Stimulated activated CD4-positive, alpha-beta T cell treated with anti-CD3 and anti-CD28 coated beads, Interleukin-12 subunit alpha, Interleukin-12 subunit beta, amount 100 ng/mL, for 24 hours (primary cell): Measurements from ENCODE around the gene HOXB4.
"Not testable (repeated sequence)": the region's sequence is repeated elsewhere in the genome, so short reads cannot be mapped to it uniquely, and the experiment has no call there.

Experiments
- DNase-seq, 2 experiments: peaks; one replicate each; pipeline ENCODE4 v3.0.0-alpha.2; 2020; ENCODE audit warnings: low read depth in 2 of 2

The HOXB4 gene

GRCh38 chr17:48546924-48547807, 31.0 kb downstream of the HOXB4 start:
- no peak for DNase-seq

GRCh38 chr17:48546137-48546923, 31.8 kb downstream of the HOXB4 start:
- DNase-seq: no peak

DNA sequence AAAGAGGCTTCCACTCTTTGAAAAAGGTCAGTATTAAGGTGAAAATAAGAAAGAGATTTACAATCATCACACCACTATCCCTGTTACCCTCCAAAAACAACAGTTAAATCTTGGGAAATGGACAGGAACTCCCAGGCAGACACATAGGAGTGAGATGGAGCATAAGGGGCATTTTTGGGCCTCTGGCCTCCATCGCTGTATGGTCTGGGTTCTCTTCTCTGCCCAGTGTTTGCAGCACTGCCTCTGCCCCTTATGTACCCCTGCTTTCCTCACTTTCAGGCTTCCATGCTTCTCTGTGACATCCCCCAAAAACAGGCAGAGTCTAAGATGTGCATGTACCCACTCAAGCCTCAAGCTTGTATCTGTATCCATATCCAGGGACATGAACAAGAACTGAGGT, 32.6 kb downstream of the HOXB4 start:
- no peak for DNase-seq

DNA sequence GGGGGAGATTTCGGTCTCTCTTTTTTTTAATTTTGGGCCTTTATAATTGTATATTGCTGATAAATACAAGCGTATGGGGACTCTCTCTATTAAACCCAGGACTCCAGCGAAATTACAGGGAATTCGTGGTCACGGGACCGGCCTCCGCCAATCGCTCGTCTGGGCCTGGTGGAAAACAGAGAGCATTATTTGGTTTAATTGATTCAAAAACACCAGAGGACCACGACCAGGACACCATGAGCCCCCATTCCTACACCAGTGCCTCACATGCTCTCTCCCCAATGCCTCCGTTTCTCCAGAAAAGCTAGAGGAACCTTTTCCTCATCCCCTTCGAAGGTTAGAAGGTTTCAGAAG, 33.2 kb downstream of the HOXB4 start, which contains the start of gene HOXB2:
Gene HOXB2, minus strand, starts transcription at position 88 of the 354 bp plus-strand sequence. CDS start 198 bp downstream, outside the sequence.
- no peak for DNase-seq

GRCh38 chr17:48544349-48545021, 33.7 kb downstream of the HOXB4 start:
- DNase-seq: peak in 1 of 2 experiments; percentile 28

GRCh38 chr17:48543854-48544348, 34.2 kb downstream of the HOXB4 start:
- peak in 1 of 2 experiments; percentile 35 for DNase-seq

DNA sequence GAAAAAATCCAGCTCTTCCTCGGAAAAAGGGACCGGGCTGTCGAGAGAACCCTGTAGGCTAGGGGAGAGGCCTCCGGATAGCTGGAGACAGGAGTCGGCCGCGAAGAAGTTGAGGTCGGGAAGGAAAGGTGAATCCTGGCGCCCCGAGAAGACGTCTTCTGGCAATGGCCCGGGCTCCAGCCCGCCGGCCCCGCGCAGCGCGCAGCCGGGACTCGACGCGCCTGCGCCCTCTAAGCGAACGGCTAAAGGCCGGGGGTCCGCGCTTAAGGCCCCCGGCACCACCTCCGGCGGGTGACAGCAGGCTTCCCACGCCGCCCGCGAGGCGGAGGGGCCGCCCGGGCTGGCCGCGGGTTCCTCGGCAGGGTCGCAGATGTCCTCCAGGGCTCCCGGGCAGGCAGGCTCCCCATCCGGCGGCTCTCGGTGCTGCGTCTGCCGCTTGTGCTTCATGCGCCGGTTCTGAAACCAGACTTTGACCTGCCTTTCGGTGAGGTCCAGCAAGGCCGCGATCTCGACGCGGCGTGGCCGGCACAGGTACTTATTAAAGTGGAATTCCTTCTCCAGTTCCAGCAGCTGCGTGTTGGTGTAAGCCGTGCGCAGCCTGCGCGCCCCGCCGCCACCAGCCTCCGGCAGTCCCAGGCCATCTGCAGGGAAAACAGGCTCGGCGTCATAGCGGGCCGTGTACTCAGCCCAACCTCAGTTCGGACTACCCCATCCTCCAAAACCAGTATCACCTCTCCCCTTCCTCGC, 34.9 kb downstream of the HOXB4 start:
- peak in 1 of 2 experiments; percentile 41 for DNase-seq

- no peak for DNase-seq
Measured at GRCh38 chr17:48542698-48543106, 35.4 kb downstream of the HOXB4 start.

- no peak for DNase-seq
Measured at GRCh38 chr17:48542114-48542656, 36.0 kb downstream of the HOXB4 start.

DNA sequence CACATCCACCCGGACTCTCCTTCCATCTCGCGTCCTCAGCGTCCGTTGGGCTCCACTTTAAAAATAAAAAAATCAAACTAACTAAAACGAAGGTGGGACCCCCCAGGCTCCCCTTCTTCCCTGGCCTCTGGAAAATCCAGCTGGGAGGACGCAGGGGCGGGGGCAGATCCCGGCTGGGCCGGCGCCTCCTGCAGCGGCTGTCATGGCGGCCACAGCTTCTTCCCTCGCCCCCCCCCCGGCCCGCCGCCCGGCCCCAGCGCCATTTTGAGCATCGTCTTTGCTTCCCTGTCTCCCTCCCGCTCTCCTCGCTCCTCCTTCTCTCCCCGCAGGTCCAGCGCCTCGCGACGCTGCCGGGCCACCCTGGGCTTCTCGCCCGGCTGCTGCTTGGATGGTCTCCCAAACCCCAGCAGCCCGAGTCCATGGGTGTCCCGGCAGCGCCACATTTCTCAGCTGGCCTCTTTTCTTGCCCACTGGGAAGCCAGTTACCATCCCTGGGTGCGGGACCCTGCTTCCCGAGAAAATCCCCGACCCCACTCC, 36.5 kb downstream of the HOXB4 start:
- DNase-seq: peak in 1 of 2 experiments; percentile 28

GRCh38 chr17:48541036-48541576, 37.0 kb downstream of the HOXB4 start:
- no peak for DNase-seq

GRCh38 chr17:48540213-48540612, 37.9 kb downstream of the HOXB4 start:
- no peak for DNase-seq

GRCh38 chr17:48539177-48539576, 39.0 kb downstream of the HOXB4 start:
- no peak for DNase-seq

- no peak for DNase-seq
Measured at GRCh38 chr17:48537316-48537715, 40.8 kb downstream of the HOXB4 start.

DNA sequence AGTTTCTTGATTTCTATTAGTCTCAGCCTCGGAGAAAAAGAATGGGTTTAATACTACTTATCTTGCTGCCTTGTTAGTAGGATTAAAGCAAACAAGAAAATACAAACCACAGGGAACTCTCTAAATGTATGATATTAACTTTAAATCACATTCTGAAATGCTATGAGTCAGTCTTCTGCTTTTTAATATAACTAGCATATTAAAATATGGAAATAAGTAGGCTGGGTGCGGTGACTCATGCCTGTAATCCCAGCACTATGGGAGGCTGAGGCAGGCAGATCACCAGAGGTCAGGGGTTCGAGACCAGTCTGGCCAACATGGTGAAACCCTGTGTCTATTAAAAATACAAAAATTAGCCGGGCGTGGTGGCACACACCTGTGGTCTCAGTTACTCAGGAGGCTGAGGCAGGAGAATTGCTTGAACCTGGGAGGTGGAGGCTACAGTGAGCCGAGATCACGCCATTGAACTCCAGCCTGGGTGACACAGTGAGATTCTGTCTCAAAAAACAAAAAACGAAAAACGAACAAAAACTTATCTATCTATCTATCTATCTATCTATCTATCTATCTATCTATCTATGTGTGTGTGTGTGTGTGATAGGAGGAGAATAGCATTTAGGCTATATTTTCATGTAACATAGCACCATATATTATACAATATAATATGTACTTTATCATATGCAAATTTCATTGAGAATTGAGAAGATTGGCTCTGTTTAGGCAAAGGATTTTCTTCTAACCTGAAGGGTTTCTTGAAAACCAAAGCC, 42.2 kb downstream of the HOXB4 start:
- not testable (repeated sequence) for DNase-seq

DNA sequence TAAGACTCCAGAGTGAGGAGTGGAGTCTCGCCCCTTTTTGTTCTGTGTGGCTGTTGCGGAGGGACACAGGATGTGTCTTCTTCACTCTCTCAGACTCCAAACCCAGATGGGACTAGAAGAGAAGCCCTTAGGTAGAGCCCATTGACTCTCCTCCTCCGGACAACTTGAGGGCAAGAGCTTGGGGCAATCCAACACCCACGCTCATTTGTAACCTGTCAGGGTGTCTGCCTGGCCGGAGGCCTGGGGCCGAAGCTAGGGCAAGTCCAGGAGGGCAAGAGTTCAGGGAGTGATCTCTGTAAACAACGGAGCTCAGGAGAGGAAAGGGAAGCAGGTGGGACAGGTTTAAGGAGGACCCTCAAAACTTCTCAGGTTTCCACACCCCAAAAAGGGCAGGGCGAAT, 45.9 kb downstream of the HOXB4 start:
- DNase-seq: no peak

- no peak for DNase-seq
Measured at GRCh38 chr17:48530887-48531272, 47.3 kb downstream of the HOXB4 start, which contains the start of gene HOXB1. HOXB1 (minus strand) TSS chr17:48531011; CDS start chr17:48530904, 107 bp downstream.

DNA sequence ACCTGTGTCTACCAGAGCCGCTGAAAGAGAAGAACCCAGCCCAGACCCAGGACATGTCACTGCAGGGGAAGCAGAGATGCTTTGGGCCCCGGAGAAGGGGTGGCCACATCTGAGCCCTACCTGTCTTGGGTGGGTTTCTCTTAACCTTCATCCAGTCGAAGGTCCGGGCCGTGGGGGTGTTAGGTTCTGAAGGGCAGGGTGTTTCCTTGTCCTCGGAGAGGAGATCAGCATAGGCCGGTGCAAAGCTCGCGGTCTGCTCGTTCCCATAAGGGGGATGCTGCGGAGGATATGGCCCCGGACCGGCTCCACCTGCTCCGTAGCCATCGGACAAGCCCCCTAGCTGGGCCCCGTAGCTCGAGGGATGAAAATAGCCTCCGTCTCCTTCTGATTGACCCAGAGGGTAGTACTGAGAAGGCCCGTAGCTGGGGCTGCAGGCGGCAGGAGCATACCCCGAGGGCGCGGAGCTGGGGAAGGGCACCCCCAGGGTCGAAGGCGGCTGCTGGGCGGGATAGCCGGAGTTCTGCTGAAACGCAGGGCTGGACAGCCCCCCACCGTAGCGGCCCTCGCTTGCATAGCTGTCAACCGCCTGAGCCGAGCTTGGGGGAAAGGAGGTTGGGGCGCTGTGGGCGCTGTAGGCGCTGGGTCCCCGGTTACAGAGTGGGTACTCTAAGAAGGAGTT, 47.8 kb downstream of the HOXB4 start:
- DNase-seq: no peak

DNA sequence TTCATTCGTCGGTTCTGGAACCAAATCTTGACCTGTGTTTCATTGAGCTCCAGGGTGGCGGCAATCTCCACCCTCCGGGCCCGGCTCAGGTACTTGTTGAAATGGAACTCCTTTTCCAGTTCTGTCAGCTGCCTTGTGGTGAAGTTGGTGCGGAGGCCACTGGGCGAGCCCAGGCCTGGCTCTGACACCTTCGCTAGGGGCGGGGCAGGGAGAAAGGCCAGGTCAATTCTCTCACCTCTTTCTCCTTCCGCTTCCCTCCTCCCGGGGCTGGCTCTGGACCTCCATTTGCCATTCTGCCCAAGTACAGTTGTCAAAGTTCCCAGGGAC, 48.5 kb downstream of the HOXB4 start:
- no peak for DNase-seq
